GM12878 (cell line): ENCODE measurements around the gene CDC7. TPM values are rescaled to one million over a fixed set of nuclear protein-coding genes. Genes with fewer than 3 reads are reported as not detected.
"Not testable (repeated sequence)": the region's sequence is repeated elsewhere in the genome, so short reads cannot be mapped to it uniquely, and the experiment has no call there.

Experiments
- ATAC-seq: fragments of 200-7000 bp; cut with Tn5 transposase; 3 replicates; pipeline ENCODE4 v1.9.1; 2020; ENCODE audit warnings: mild to moderate bottlenecking, moderate library complexity
- BruUV-seq: library from RNA; stranded (reverse); fragments of 400-500 nt; replicated peaks from 2 replicates; lab custom pipeline; 2021; lab: Mats Ljungman, UMichigan
- CTCF ChIA-PET: fragments of 300-600 bp; sonication (Branson Sonifier 250); formaldehyde crosslinking; extraction: SDS; loops from one replicate; lab custom pipeline; 2021; ENCODE audit warnings: inconsistent platforms; lab: Yijun Ruan, JAX
- POLR2A ChIA-PET: fragments of 350-600 bp; formaldehyde crosslinking; extraction: SDS; loops from one replicate; lab custom pipeline; 2021; ENCODE audit warnings: inconsistent platforms; lab: Charles Lee
- RAD21 ChIA-PET: fragments of 300-600 bp; sonication (Branson Sonifier 250); formaldehyde crosslinking; loops from one replicate; lab custom pipeline; 2023; ENCODE audit warnings: antibody characterized with exemption; ENCODE audit not compliant: unreplicated experiment; lab: Charles Lee
- SMC1A ChIA-PET: fragments of 300-600 bp; sonication (Branson Sonifier 250); formaldehyde crosslinking; loops from one replicate; lab custom pipeline; 2023; ENCODE audit not compliant: unreplicated experiment, uncharacterized antibody; lab: Charles Lee
- DNase-seq: peaks from one replicate; pipeline ENCODE4 v3.0.0-alpha.2; 2011; ENCODE audit warnings: low read depth, low spot score
- FAIRE-seq: peaks from 3 replicates; lab custom pipeline; 2011; peaks lifted over from hg19 to GRCh38; lab: Jason Lieb, UNC
- H2AFZ ChIP-seq: 2 replicates; pipeline ENCODE4 v1.6.0; 2011; ENCODE audit warnings: low read depth, low read length, control low read depth; ENCODE audit not compliant: control insufficient read depth
- H3K27ac ChIP-seq: 2 replicates; pipeline ENCODE4 v1.5.1; 2011; ENCODE audit warnings: control low read depth; ENCODE audit not compliant: control insufficient read depth, insufficient read depth
- H3K27me3 ChIP-seq, 2 experiments: replicated peaks in 1 of 2; 2 replicates each; pipeline versions ENCODE4 v1.6.0 to v1.6.1; 2011; ENCODE audit warnings: low read length in 1 of 2; ENCODE audit not compliant: control insufficient read depth in 2 of 2, insufficient read depth in 2 of 2
- H3K36me3 ChIP-seq, 2 experiments: 2 replicates each; pipeline ENCODE4 v1.5.1; 2011; ENCODE audit warnings: low read length in 1 of 2; ENCODE audit not compliant: control insufficient read depth in 2 of 2, insufficient read depth in 2 of 2
- H3K4me1 ChIP-seq: 2 replicates; pipeline ENCODE4 v1.6.1; 2011; ENCODE audit warnings: mild to moderate bottlenecking, low read length, moderate library complexity, mixed read lengths; ENCODE audit not compliant: control insufficient read depth, insufficient read depth
- H3K4me2 ChIP-seq: 2 replicates; pipeline ENCODE4 v1.6.0; 2011; ENCODE audit warnings: control low read depth; ENCODE audit not compliant: control insufficient read depth, insufficient read depth
- H3K4me3 ChIP-seq: fragments of 200-600 bp; sonication (generic); 2 replicates; pipeline ENCODE4 v1.5.1; 2016
- H3K79me2 ChIP-seq: 2 replicates; pipeline ENCODE4 v1.6.0; 2011; ENCODE audit warnings: low read length; ENCODE audit not compliant: control insufficient read depth, insufficient read depth
- H3K9ac ChIP-seq: 2 replicates; pipeline ENCODE4 v1.8.0; 2011; ENCODE audit warnings: low read length, control low read depth, mixed read lengths; ENCODE audit not compliant: control insufficient read depth, insufficient read depth
- H3K9me3 ChIP-seq: replicated peaks from 3 replicates; pipeline ENCODE4 v1.5.1; 2011; ENCODE audit warnings: mild to moderate bottlenecking, low read length; ENCODE audit not compliant: control insufficient read depth, insufficient read depth
- H4K20me1 ChIP-seq: 2 replicates; pipeline ENCODE4 v1.6.0; 2011; ENCODE audit not compliant: control insufficient read depth, insufficient read depth
- E4F1 ChIP-seq: fragments of 450-650 bp; IDR thresholded peaks from 2 replicates; pipeline ENCODE4 v1.6.1; 2018; ENCODE audit warnings: borderline replicate concordance, mild to moderate bottlenecking; ENCODE audit not compliant: partially characterized antibody
- HSF1 ChIP-seq: fragments of 150-350 bp; IDR thresholded peaks from 2 replicates; pipeline ENCODE4 v1.6.1; 2014; ENCODE audit warnings: mild to moderate bottlenecking, low read depth, low read length
- KLF5 ChIP-seq: fragments of 450-650 bp; IDR thresholded peaks from 2 replicates; pipeline ENCODE4 v1.6.1; 2014; ENCODE audit warnings: mild to moderate bottlenecking; ENCODE audit not compliant: partially characterized antibody
- MYB ChIP-seq: fragments of 150-350 bp; IDR thresholded peaks from 2 replicates; pipeline ENCODE4 v1.6.1; 2014; ENCODE audit warnings: mild to moderate bottlenecking, low read depth, low read length, borderline replicate concordance
- PML ChIP-seq: IDR thresholded peaks from 2 replicates; pipeline ENCODE4 v1.6.1; 2012; ENCODE audit warnings: low read length, inconsistent platforms
- RELA ChIP-seq: fragments of 450-650 bp; IDR thresholded peaks from 2 replicates; pipeline ENCODE4 v1.8.0; 2014; ENCODE audit warnings: borderline replicate concordance; ENCODE audit not compliant: partially characterized antibody
- SREBF1 ChIP-seq: IDR thresholded peaks from 2 replicates; pipeline ENCODE4 v1.6.1; 2012; ENCODE audit warnings: mild to moderate bottlenecking, low read length
- USF1 ChIP-seq: IDR thresholded peaks from 2 replicates; pipeline ENCODE4 v1.6.1; 2011; ENCODE audit warnings: borderline replicate concordance, low read depth, mild to moderate bottlenecking, moderate library complexity, mixed read lengths, low read length; ENCODE audit not compliant: insufficient read depth; ENCODE audit errors: extremely low read length
- WGBS: methylation state at CpG from one replicate; pipeline ENCODE4 v1.1.6; 2016; ENCODE audit warnings: low lambda C conversion rate; ENCODE audit not compliant: insufficient replicate concordance, insufficient coverage; ENCODE audit errors: missing lambda C conversion rate; 5-methylcytosine and 5-hydroxymethylcytosine counted together
- in situ Hi-C: fragments of 300-500 bp; cut with MboI; formaldehyde crosslinking; loops from 9 replicates; pipeline ENCODE4 v1.14.3; 2018; ENCODE audit warnings: mixed read lengths
- intact Hi-C: fragments of 100-400 bp; cut with micrococcal nuclease; formaldehyde crosslinking; loops from one replicate; pipeline ENCODE4 v1.14.2; 2022; ENCODE audit not compliant: unreplicated experiment
- polyA plus RNA-seq, 11 experiments: library from polyadenylated mRNA; depleted of rRNA in 4 of 11; unstranded in 6 of 11; stranded (reverse) in 5 of 11; fragments of >200 nt; fragmentation: Nextera tagmentation in 4 of 11; fragmentation: Illumina TruSeq in 1 of 11; extraction: Ambion mirVana in 4 of 11; extraction: Trizol in 1 of 11; gene quantifications; 1 replicate in 1 of 11; 2 replicates in 10 of 11; pipeline versions ENCODE4 v1.2.1 to v1.2.3, GENCODE V29; 2011 to 2016; ENCODE audit warnings: inconsistent platforms in 2 of 11, missing spikeins in 2 of 11, low read depth in 1 of 11
- total RNA-seq, 4 experiments: library from RNA; depleted of rRNA in 3 of 4; stranded (reverse); fragments of >200 nt in 3 of 4; fragmentation: Illumina TruSeq in 1 of 4; extraction: Trizol in 1 of 4; gene quantifications; 2 replicates each; pipeline versions ENCODE4 v1.2.1 to v1.2.3, GENCODE V29; 2013 to 2021

The CDC7 gene
- total and polyA plus RNA-seq, 10 of the 15 experiments (the other 5 are each of a cell fraction or from before 2014, with no cell fraction given): 14.9 to 37.8 (median 26.0) TPM

GRCh38 chr1:91515994-91516393 is 15.3 kb downstream of the CDC7 start (continued):
- TF ChIP-seq PML (no peak), RELA (no peak), USF1 (no peak), HSF1 (no peak), KLF5 (no peak), SREBF1 (no peak), E4F1 (no peak), MYB (no peak)
- TF ChIP-seq, all 136 proteins: peak for 0

- H2AFZ ChIP-seq, H3K4me2 ChIP-seq, intact Hi-C loops, H3K4me3 ChIP-seq, FAIRE-seq, BruUV-seq, RAD21 ChIA-PET, H4K20me1 ChIP-seq, H3K36me3 ChIP-seq, POLR2A ChIA-PET, H3K27me3 ChIP-seq, H3K79me2 ChIP-seq, H3K27ac ChIP-seq, DNase-seq, H3K4me1 ChIP-seq, H3K9ac ChIP-seq, H3K9me3 ChIP-seq, ATAC-seq: not testable (repeated sequence)
- in situ Hi-C loops: loop anchor here (25.0 kb wide), 2 partner anchors 371 to 1096 kb away; partner anchors contain the start of gene TGFBR3
- WGBS: over 99% methylated on average over 7 of the region's 7 CpGs
- SMC1A ChIA-PET: interaction anchor here (2.0 kb wide), 1 partner anchor 9 kb away, joined by 7 read pairs; no protein-coding TSS in a partner anchor
- CTCF ChIA-PET: interaction anchor here (0.6 to 2.0 kb wide), 2 partner anchors 14 to 86 kb away, joined by 3 to 7 read pairs; no protein-coding TSS in a partner anchor
These were observed 16.0 kb downstream of the CDC7 start for GRCh38 chr1:91516605-91517004.

GRCh38 chr1:91519167-91519566 is 18.5 kb downstream of the CDC7 start:
- H3K4me1 ChIP-seq, H3K27me3 ChIP-seq, DNase-seq, BruUV-seq, H3K9me3 ChIP-seq, H3K36me3 ChIP-seq, H3K9ac ChIP-seq, H3K4me2 ChIP-seq, H3K79me2 ChIP-seq, H4K20me1 ChIP-seq, intact Hi-C loops, ATAC-seq, H3K4me3 ChIP-seq, H2AFZ ChIP-seq, FAIRE-seq, H3K27ac ChIP-seq: not testable (repeated sequence)
- in situ Hi-C loops: loop anchor here (25.0 kb wide), 2 partner anchors 368 to 1093 kb away; partner anchors contain the start of gene TGFBR3
- CTCF ChIA-PET: interaction anchor here (0.7 kb wide), 1 partner anchor 406 kb away, joined by 3 read pairs; no protein-coding TSS in a partner anchor
- SMC1A ChIA-PET: interaction anchor here (0.8 to 2.1 kb wide), 3 partner anchors 14 to 365 kb away, joined by 3 to 5 read pairs (median 4); no protein-coding TSS in a partner anchor
- RAD21 ChIA-PET: interaction anchor here (0.7 kb wide), 1 partner anchor 1088 kb away, joined by 4 read pairs; no protein-coding TSS in a partner anchor
- 100% methylated on average over 1 of the region's 2 CpGs for WGBS
- POLR2A ChIA-PET: interaction anchor here (0.6 kb wide), 1 partner anchor 423 kb away, joined by 5 read pairs; no protein-coding TSS in a partner anchor
